ENCODE measurements around the gene RFLNA. TPM values are rescaled to one million over a fixed set of nuclear protein-coding genes. Genes with fewer than 3 reads are reported as not detected.
A peak's percentile ranks its signal among the peaks of the same experiment; 100 is the strongest.

The RFLNA gene
- total and polyA plus RNA-seq, 2 of the 13 experiments (the other 11 are each of a cell fraction or from before 2014, with no cell fraction given): not detected

GRCh38 chr12:124347805-124348658 lies 53.1 kb downstream of the RFLNA start (continued):
- 0 out of 2 replicates have a peak, but pooled peaks have one; percentile 13 for TF ChIP-seq NFAT5 (CRISPR knock-in tag; IDR thresholded peaks at IDR 0.05)
- TF ChIP-seq KIAA2018 (CRISPR knock-in tag; IDR thresholded peaks at IDR 0.05; ENCODE audit: borderline replicate concordance): no peak
- TF ChIP-seq HINFP (CRISPR knock-in tag; IDR thresholded peaks at IDR 0.05; ENCODE audit: low read depth): no peak
